Keratinocyte (primary cell): Measurements from ENCODE around the gene CSDE1.
"Not testable (repeated sequence)": the region's sequence is repeated elsewhere in the genome, so short reads cannot be mapped to it uniquely, and the experiment has no call there.

Experiments
- CTCF ChIP-seq, 3 experiments: IDR thresholded peaks in 1 of 3; conservative IDR thresholded peaks in 1 of 3; optimal IDR thresholded peaks in 1 of 3; 2 replicates in 2 of 3; 3 replicates in 1 of 3; pipeline versions ENCODE3 to v1.5.1; 2011; ENCODE audit warnings: low read length in 3 of 3, mild to moderate bottlenecking in 3 of 3, moderate library complexity in 2 of 3, control low read depth in 1 of 3, inconsistent platforms in 1 of 3; ENCODE audit not compliant: insufficient read depth in 2 of 3; ENCODE audit errors: extremely low read depth in 1 of 3
- EZH2 ChIP-seq: IDR thresholded peaks from one replicate; pipeline ENCODE4 v1.6.1; 2012; ENCODE audit warnings: inconsistent platforms, mild to moderate bottlenecking, low read length, moderate library complexity

GRCh38 chr1:114804449-114804848 lies 46.7 kb upstream of the CSDE1 start:
- TF ChIP-seq CTCF (optimal IDR thresholded peaks at IDR 0.05 in 1 of 3, IDR thresholded peaks at IDR 0.05 in 1 of 3, conservative IDR thresholded peaks at IDR 0.05 in 1 of 3; ENCODE audit: extremely low read depth in 1 of 3, insufficient read depth in 2 of 3, low read length in 3 of 3); EZH2: not testable (repeated sequence)
